SK-N-SH treated with all-trans-retinoic acid at 6 μM for 48 hours (cell line): ENCODE measurements around the gene CCDC159.

Source experiments
- ARNTL ChIP-seq: fragments of 450-650 bp; formaldehyde crosslinking; IDR thresholded peaks from 2 replicates; pipeline ENCODE4 v1.5.0; 2020; ENCODE audit warnings: low read depth, mild to moderate bottlenecking, moderate library complexity, borderline replicate concordance
- ESRRG ChIP-seq: fragments of 250-450 bp; sonication (Bioruptor Pico); IDR thresholded peaks from 2 replicates; pipeline ENCODE4 v1.6.1; 2021; ENCODE audit warnings: mild to moderate bottlenecking
- ISL1 ChIP-seq: fragments of 250-450 bp; sonication (Bioruptor Pico); IDR thresholded peaks from 2 replicates; pipeline ENCODE4 v2.1.2; 2022; ENCODE audit warnings: mild to moderate bottlenecking, moderate library complexity
- PPARA ChIP-seq: fragments of 250-450 bp; sonication (Bioruptor Pico); IDR thresholded peaks from 2 replicates; pipeline ENCODE4 v1.5.0; 2020; ENCODE audit warnings: mild to moderate bottlenecking, borderline replicate concordance
- RARB ChIP-seq: fragments of 250-450 bp; sonication (Bioruptor Pico); IDR thresholded peaks from 2 replicates; pipeline ENCODE4 v1.8.0; 2021; ENCODE audit warnings: mild to moderate bottlenecking, moderate library complexity
- TCF4 ChIP-seq: fragments of 250-450 bp; sonication (Bioruptor Pico); IDR thresholded peaks from 2 replicates; pipeline ENCODE4 v1.8.0; 2021; ENCODE audit warnings: mild to moderate bottlenecking, moderate library complexity, borderline replicate concordance
- TOX ChIP-seq: fragments of 250-450 bp; sonication (Bioruptor Pico); IDR thresholded peaks from 2 replicates; pipeline ENCODE4 v1.8.0; 2021; ENCODE audit warnings: mild to moderate bottlenecking, moderate library complexity, borderline replicate concordance
- ZFP3 ChIP-seq: fragments of 250-450 bp; sonication (Bioruptor Pico); IDR thresholded peaks from 2 replicates; pipeline ENCODE4 v1.5.0; 2020; ENCODE audit warnings: mild to moderate bottlenecking, moderate library complexity
- ZFP30 ChIP-seq: fragments of 450-650 bp; formaldehyde crosslinking; IDR thresholded peaks from 2 replicates; pipeline ENCODE4 v1.5.0; 2022; ENCODE audit warnings: mild to moderate bottlenecking, moderate library complexity
- TF ChIP-seq, protein P1 (sequence below): fragments of 250-450 bp; sonication (Bioruptor Pico); IDR thresholded peaks from 2 replicates; pipeline ENCODE4 v1.5.1; 2020; ENCODE audit warnings: low read depth, mild to moderate bottlenecking, moderate library complexity
- TF ChIP-seq, protein P2 (sequence below): fragments of 250-450 bp; sonication (Bioruptor Pico); IDR thresholded peaks from 2 replicates; pipeline ENCODE4 v1.8.0; 2020; ENCODE audit warnings: mild to moderate bottlenecking, moderate library complexity, borderline replicate concordance

DNA sequence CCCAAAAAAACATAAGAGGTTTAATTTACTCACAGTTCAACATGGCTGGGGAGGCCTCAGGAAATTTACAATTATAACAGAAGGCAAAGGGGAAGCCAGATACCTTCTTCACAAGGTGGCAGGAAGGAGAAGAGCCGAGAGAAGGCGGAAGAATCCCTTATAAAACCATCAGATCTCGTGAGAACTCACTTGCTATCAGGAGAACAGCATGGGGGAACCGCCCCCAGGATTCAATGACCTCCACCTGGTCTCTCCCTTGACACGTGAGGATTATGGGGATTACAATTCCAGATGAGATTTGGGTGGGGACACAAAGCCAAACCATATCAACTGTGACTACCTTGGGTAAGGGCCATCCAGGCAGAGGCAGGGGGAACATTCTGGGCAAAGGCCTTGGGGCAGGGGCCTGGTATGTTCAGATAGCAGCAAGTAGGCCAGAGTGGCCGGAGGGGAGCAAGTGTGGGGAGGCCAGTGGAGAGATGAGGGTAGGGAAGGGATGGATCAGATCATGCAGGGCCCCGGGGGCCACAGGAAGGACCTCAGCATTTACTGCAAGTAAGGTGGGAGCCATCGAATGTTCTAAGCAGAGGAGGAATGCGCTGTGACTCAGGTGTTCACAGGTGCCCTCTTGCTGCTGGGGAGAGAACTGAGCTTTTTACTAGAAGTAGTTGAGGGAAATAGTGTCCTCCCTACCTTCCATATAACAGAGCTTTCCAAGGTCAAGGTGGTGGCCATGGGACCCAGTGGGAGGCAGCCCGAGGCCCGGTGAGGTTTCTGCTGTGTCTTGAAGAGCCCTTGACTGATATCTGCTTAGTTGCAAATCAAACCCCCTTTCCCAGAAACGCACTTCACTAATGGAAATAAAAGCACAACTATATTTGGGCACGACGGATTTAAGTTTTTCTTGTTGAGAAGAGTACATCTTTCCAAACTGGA, 24.9 kb upstream of the CCDC159 start:
- TF ChIP-seq, protein P1, sequence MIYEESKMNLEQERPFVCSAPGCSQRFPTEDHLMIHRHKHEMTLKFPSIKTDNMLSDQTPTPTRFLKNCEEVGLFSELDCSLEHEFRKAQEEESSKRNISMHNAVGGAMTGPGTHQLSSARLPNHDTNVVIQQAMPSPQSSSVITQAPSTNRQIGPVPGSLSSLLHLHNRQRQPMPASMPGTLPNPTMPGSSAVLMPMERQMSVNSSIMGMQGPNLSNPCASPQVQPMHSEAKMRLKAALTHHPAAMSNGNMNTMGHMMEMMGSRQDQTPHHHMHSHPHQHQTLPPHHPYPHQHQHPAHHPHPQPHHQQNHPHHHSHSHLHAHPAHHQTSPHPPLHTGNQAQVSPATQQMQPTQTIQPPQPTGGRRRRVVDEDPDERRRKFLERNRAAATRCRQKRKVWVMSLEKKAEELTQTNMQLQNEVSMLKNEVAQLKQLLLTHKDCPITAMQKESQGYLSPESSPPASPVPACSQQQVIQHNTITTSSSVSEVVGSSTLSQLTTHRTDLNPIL (CRISPR knock-in tag): no peak
- TF ChIP-seq, protein P2, sequence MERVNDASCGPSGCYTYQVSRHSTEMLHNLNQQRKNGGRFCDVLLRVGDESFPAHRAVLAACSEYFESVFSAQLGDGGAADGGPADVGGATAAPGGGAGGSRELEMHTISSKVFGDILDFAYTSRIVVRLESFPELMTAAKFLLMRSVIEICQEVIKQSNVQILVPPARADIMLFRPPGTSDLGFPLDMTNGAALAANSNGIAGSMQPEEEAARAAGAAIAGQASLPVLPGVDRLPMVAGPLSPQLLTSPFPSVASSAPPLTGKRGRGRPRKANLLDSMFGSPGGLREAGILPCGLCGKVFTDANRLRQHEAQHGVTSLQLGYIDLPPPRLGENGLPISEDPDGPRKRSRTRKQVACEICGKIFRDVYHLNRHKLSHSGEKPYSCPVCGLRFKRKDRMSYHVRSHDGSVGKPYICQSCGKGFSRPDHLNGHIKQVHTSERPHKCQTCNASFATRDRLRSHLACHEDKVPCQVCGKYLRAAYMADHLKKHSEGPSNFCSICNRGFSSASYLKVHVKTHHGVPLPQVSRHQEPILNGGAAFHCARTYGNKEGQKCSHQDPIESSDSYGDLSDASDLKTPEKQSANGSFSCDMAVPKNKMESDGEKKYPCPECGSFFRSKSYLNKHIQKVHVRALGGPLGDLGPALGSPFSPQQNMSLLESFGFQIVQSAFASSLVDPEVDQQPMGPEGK (CRISPR knock-in tag): no peak
- no peak for TF ChIP-seq ZFP30 (CRISPR knock-in tag)
- no peak for TF ChIP-seq RARB (CRISPR knock-in tag)
- TF ChIP-seq ESRRG (CRISPR knock-in tag): no peak
- TF ChIP-seq TOX: no peak
- TF ChIP-seq ARNTL (CRISPR knock-in tag): no peak
- no peak for TF ChIP-seq ISL1 (CRISPR knock-in tag)
- no peak for TF ChIP-seq ZFP3 (CRISPR knock-in tag)
- no peak for TF ChIP-seq PPARA
- no peak for TF ChIP-seq TCF4 (CRISPR knock-in tag)
